Urinary bladder (tissue), 4 donors: ENCODE data around the gene ARIH1. TPM values are rescaled to one million over a fixed set of nuclear protein-coding genes. Genes with fewer than 3 reads are reported as not detected.
"Not testable (repeated sequence)": the region's sequence is repeated elsewhere in the genome, so short reads cannot be mapped to it uniquely, and the experiment has no call there.

Source experiments
- DNase-seq: peaks from one replicate; pipeline ENCODE4 v3.0.0-alpha.2; 2015; ENCODE audit errors: extremely low spot score
- H3K27ac ChIP-seq: one replicate; pipeline ENCODE4 v1.5.1; 2013; ENCODE audit warnings: low read depth, mild to moderate bottlenecking, moderate library complexity
- H3K36me3 ChIP-seq: one replicate; pipeline ENCODE4 v1.6.1; 2013; ENCODE audit warnings: mild to moderate bottlenecking, moderate library complexity; ENCODE audit not compliant: insufficient read depth
- H3K4me1 ChIP-seq: one replicate; pipeline ENCODE4 v1.6.1; 2013; ENCODE audit warnings: mild to moderate bottlenecking, moderate library complexity; ENCODE audit not compliant: insufficient read depth
- H3K4me3 ChIP-seq: one replicate; pipeline ENCODE4 v1.5.1; 2013; ENCODE audit warnings: low read depth, low read length
- WGBS: extraction: QIAGEN DNeasy Blood & Tissue Kit; methylation state at CpG from one replicate; pipeline ENCODE4 v1.1.7; 2013; 5-methylcytosine and 5-hydroxymethylcytosine counted together
- polyA plus RNA-seq: library from polyadenylated mRNA; stranded (reverse); fragments of 200-250 nt; gene quantifications from one replicate; pipeline ENCODE4 v1.2.3, GENCODE V29; 2013
- total RNA-seq: library from RNA; depleted of rRNA; stranded (reverse); fragments of >200 nt; gene quantifications from one replicate; pipeline ENCODE4 v1.2.3, GENCODE V29; 2014
- donor health status: healthy with polysubstance abuse.
- donor health status: healthy.

The ARIH1 gene
- total and polyA plus RNA-seq, 2 donors, result 41.1 to 79.2 TPM

- Histone ChIP-seq H3K36me3 (no peaks in the 10 kb centered on the region), H3K4me3 (no peak overlapping the region), H3K4me1 (no peaks in the 10 kb centered on the region), H3K27ac (no peak overlapping the region)
- WGBS, result 88% methylated on average over 3 of the region's 3 CpGs
- no peak for DNase-seq
Observed at GRCh38 chr15:72614810-72615532, 140.8 kb downstream of the ARIH1 start.

- DNase-seq, H3K36me3 ChIP-seq, H3K4me3 ChIP-seq, H3K27ac ChIP-seq, H3K4me1 ChIP-seq: not testable (repeated sequence)
- 59% methylated on average over 7 of the region's 7 CpGs for WGBS
Observed at GRCh38 chr15:72615533-72616233, 141.6 kb downstream of the ARIH1 start.

- WGBS, result 82% methylated on average over 10 of the region's 10 CpGs
- no peaks in the 10 kb centered on the region for H3K36me3 ChIP-seq
- no peak overlapping the region for H3K4me3 ChIP-seq
- H3K27ac ChIP-seq, result no peak overlapping the region
- H3K4me1 ChIP-seq, result no peaks in the 10 kb centered on the region
- no peak for DNase-seq
Observed at GRCh38 chr15:72616491-72617210, 142.5 kb downstream of the ARIH1 start.

- H3K4me1 ChIP-seq, DNase-seq, H3K4me3 ChIP-seq, H3K36me3 ChIP-seq, H3K27ac ChIP-seq: not testable (repeated sequence)
- WGBS, result 95% methylated on average over 4 of the region's 4 CpGs
Observed at GRCh38 chr15:72623854-72624253, 149.7 kb downstream of the ARIH1 start.

GRCh38 chr15:72626153-72626552, 152.0 kb downstream of the ARIH1 start:
- not testable (repeated sequence) for H3K36me3 ChIP-seq, H3K27ac ChIP-seq, DNase-seq, H3K4me3 ChIP-seq, H3K4me1 ChIP-seq
- WGBS, result 70% methylated on average over 3 of the region's 3 CpGs

GRCh38 chr15:72628249-72629067, 154.3 kb downstream of the ARIH1 start:
- not testable (repeated sequence) for H3K4me3 ChIP-seq, H3K36me3 ChIP-seq, H3K27ac ChIP-seq, H3K4me1 ChIP-seq, DNase-seq
- 82% methylated on average over 11 of the region's 11 CpGs for WGBS

GRCh38 chr15:72629068-72629570, 155.0 kb downstream of the ARIH1 start:
- H3K4me1 ChIP-seq, DNase-seq, H3K27ac ChIP-seq, H3K4me3 ChIP-seq, H3K36me3 ChIP-seq: not testable (repeated sequence)
- WGBS, result 71% methylated on average over 7 of the region's 7 CpGs

GRCh38 chr15:72636519-72637282, 162.6 kb downstream of the ARIH1 start:
- peak; percentile 11 for DNase-seq
- not testable (repeated sequence) for H3K36me3 ChIP-seq, H3K27ac ChIP-seq, H3K4me1 ChIP-seq, H3K4me3 ChIP-seq
- 0% methylated on average over 22 of the region's 43 CpGs for WGBS

GRCh38 chr15:72639759-72640483, 165.8 kb downstream of the ARIH1 start:
- H3K4me3 ChIP-seq, DNase-seq, H3K36me3 ChIP-seq, H3K27ac ChIP-seq, H3K4me1 ChIP-seq: not testable (repeated sequence)
- WGBS, result no CpG with 5 or more reads among the region's 26 CpGs

GRCh38 chr15:72642271-72642670, 168.1 kb downstream of the ARIH1 start:
- not testable (repeated sequence) for H3K4me1 ChIP-seq, H3K27ac ChIP-seq, H3K4me3 ChIP-seq, H3K36me3 ChIP-seq, DNase-seq
- WGBS, result no CpG with 5 or more reads among the region's 2 CpGs

GRCh38 chr15:72648631-72649253, 174.6 kb downstream of the ARIH1 start:
- H3K4me1 ChIP-seq, H3K4me3 ChIP-seq, DNase-seq, H3K36me3 ChIP-seq, H3K27ac ChIP-seq: not testable (repeated sequence)
- WGBS, result 83% methylated on average over 8 of the region's 10 CpGs
